HepG2 (cell line): Measurements from ENCODE around the gene POLRMT. TPM values are rescaled to one million over a fixed set of nuclear protein-coding genes. Genes with fewer than 3 reads are reported as not detected.

Source experiments
- ATAC-seq: fragments of 200-7000 bp; cut with Tn5 transposase; 3 replicates; pipeline ENCODE4 v1.9.1; 2020; ENCODE audit warnings: mild to moderate bottlenecking, moderate library complexity
- BruUV-seq: library from RNA; stranded (reverse); fragments of 400-500 nt; replicated peaks from 2 replicates; lab custom pipeline; 2021; lab: Mats Ljungman, UMichigan
- CTCF ChIA-PET: fragments of 300-600 bp; formaldehyde crosslinking; extraction: SDS; loops from one replicate; lab custom pipeline; 2021; ENCODE audit warnings: low total read pairs, inconsistent platforms, low intra/inter-chr PET ratio; lab: Yijun Ruan, JAX
- POLR2A ChIA-PET: fragments of 350-600 bp; sonication (Branson Sonifier 250); formaldehyde crosslinking; loops from one replicate; lab custom pipeline; 2020; ENCODE audit warnings: antibody characterized with exemption, inconsistent platforms; lab: Yijun Ruan, JAX
- DNase-seq: peaks from one replicate; pipeline ENCODE4 v3.0.0-alpha.2; 2015; ENCODE audit warnings: low spot score
- FAIRE-seq: peaks from 3 replicates; lab custom pipeline; 2011; peaks lifted over from hg19 to GRCh38; lab: Jason Lieb, UNC
- H2AFZ ChIP-seq: one replicate; pipeline ENCODE4 v1.6.1; 2011; ENCODE audit warnings: low read length, inconsistent platforms
- H3K27ac ChIP-seq: fragments of 300-600 bp; 3 replicates; pipeline ENCODE4 v1.8.0; 2011; ENCODE audit warnings: mixed run types, mild to moderate bottlenecking, mixed read lengths, low read length, inconsistent platforms; ENCODE audit not compliant: insufficient read depth; ENCODE audit errors: extremely low read length
- H3K27me3 ChIP-seq, 2 experiments: fragments of 200-600 bp in 1 of 2; 2 replicates in 1 of 2; 3 replicates in 1 of 2; pipeline versions ENCODE4 v1.6.0 to v1.8.0; 2011; ENCODE audit warnings: low read length in 2 of 2, mild to moderate bottlenecking in 2 of 2, moderate library complexity in 2 of 2, inconsistent platforms in 1 of 2; ENCODE audit not compliant: insufficient read depth in 2 of 2, control insufficient read depth in 1 of 2
- H3K36me3 ChIP-seq, 2 experiments: fragments of 200-600 bp in 1 of 2; replicated peaks in 1 of 2; 2 replicates in 1 of 2; 3 replicates in 1 of 2; pipeline versions ENCODE4 v1.5.1 to v1.8.0; 2011; ENCODE audit warnings: low read length in 2 of 2, inconsistent platforms in 1 of 2; ENCODE audit not compliant: insufficient read depth in 2 of 2, control insufficient read depth in 1 of 2
- H3K4me1 ChIP-seq: 2 replicates; pipeline ENCODE4 v1.5.1; 2012; ENCODE audit warnings: low read length, inconsistent platforms; ENCODE audit not compliant: insufficient read depth
- H3K4me2 ChIP-seq: 2 replicates; pipeline ENCODE4 v1.6.0; 2011; ENCODE audit warnings: low read depth, low read length, inconsistent platforms
- H3K4me3 ChIP-seq, 3 experiments: fragments of 200-600 bp in 1 of 3; sonication (generic), shearing (Covaris generic) in 1 of 3; replicated peaks in 1 of 3; 2 replicates each; pipeline ENCODE4 v1.5.1; 2011 to 2016; ENCODE audit warnings: low read length in 3 of 3, inconsistent platforms in 2 of 3, low read depth in 2 of 3, mild to moderate bottlenecking in 2 of 3, control low read depth in 1 of 3, mixed read lengths in 1 of 3; ENCODE audit not compliant: insufficient read depth in 1 of 3
- H3K79me2 ChIP-seq: one replicate; pipeline ENCODE4 v1.6.1; 2011; ENCODE audit warnings: low read length, inconsistent platforms; ENCODE audit not compliant: insufficient read depth
- H3K9ac ChIP-seq: 2 replicates; pipeline ENCODE4 v1.6.0; 2011; ENCODE audit warnings: mild to moderate bottlenecking, low read depth, low read length, inconsistent platforms; ENCODE audit not compliant: insufficient read depth
- H3K9me3 ChIP-seq: 2 replicates; pipeline ENCODE4 v1.5.1; 2012; ENCODE audit warnings: mild to moderate bottlenecking, low read length
- H4K20me1 ChIP-seq: 2 replicates; pipeline ENCODE4 v1.6.0; 2011; ENCODE audit warnings: inconsistent platforms, mild to moderate bottlenecking, low read length, moderate library complexity; ENCODE audit not compliant: insufficient read depth
- FOXP1 ChIP-seq, 2 experiments: fragments of 450-650 bp in 1 of 2; IDR thresholded peaks; 2 replicates each; pipeline ENCODE4 v1.6.1; 2017 to 2018; ENCODE audit warnings: antibody characterized with exemption in 1 of 2
- HIVEP1 ChIP-seq: sonication (generic); formaldehyde crosslinking; IDR thresholded peaks from 2 replicates; pipeline ENCODE4 v1.4.0; 2020; ENCODE audit warnings: mild to moderate bottlenecking, missing genetic modification reagents
- ISX ChIP-seq: sonication (generic); formaldehyde crosslinking; conservative IDR thresholded peaks from 2 replicates; pipeline ENCODE4 v1.5.0; 2020; ENCODE audit warnings: missing genetic modification reagents
- MTA3 ChIP-seq: sonication (generic); formaldehyde crosslinking; IDR thresholded peaks from 2 replicates; pipeline ENCODE4 v1.4.0; 2020; ENCODE audit warnings: missing genetic modification reagents
- NCOA5 ChIP-seq: sonication (generic); formaldehyde crosslinking; IDR thresholded peaks from 2 replicates; pipeline ENCODE4 v1.4.0; 2020; ENCODE audit warnings: missing genetic modification reagents
- TEAD3 ChIP-seq: optimal IDR thresholded peaks from 2 replicates; pipeline ENCODE3; 2016; ENCODE audit warnings: borderline replicate concordance
- ZNF30 ChIP-seq: sonication (generic); formaldehyde crosslinking; IDR thresholded peaks from 2 replicates; pipeline ENCODE4 v1.5.0; 2020; ENCODE audit warnings: mild to moderate bottlenecking, missing genetic modification reagents
- ZSCAN20 ChIP-seq: sonication (generic); formaldehyde crosslinking; IDR thresholded peaks from 2 replicates; pipeline ENCODE4 v1.4.0; 2020; ENCODE audit warnings: missing genetic modification reagents, mild to moderate bottlenecking, borderline replicate concordance
- WGBS: methylation state at CpG from one replicate; pipeline ENCODE4 v1.1.6; 2017; ENCODE audit warnings: low lambda C conversion rate; 5-methylcytosine and 5-hydroxymethylcytosine counted together
- in situ Hi-C: cut with HindIII; loops from 2 replicates; pipeline ENCODE4 v1.10.0; 2017; ENCODE audit warnings: low pct_unique_long_range_greater_than_20kb; ENCODE audit not compliant: extremely low pct_ligation_motif_present
- intact Hi-C: fragments of 100-400 bp; cut with micrococcal nuclease; formaldehyde crosslinking; loops from one replicate; pipeline ENCODE4 v1.10.0; 2022; ENCODE audit not compliant: unreplicated experiment
- polyA plus RNA-seq, 8 experiments: library from polyadenylated mRNA; depleted of rRNA in 3 of 8; stranded (reverse) in 7 of 8; unstranded in 1 of 8; fragments of >200 nt; fragmentation: Illumina TruSeq in 4 of 8; extraction: Trizol in 4 of 8; gene quantifications; 2 replicates each; pipeline versions ENCODE4 v1.2.1 to v1.2.3, GENCODE V29; 2011 to 2016; ENCODE audit warnings: low read depth in 4 of 8, missing spikeins in 1 of 8, mixed read lengths in 1 of 8; ENCODE audit not compliant: insufficient read depth in 1 of 8
- total RNA-seq, 5 experiments: library from RNA; depleted of rRNA; stranded (reverse); fragments of >200 nt; fragmentation: Illumina TruSeq; extraction: Trizol; gene quantifications; 2 replicates each; pipeline ENCODE4 v1.2.3, GENCODE V29; 2016; ENCODE audit warnings: low read depth in 1 of 5
- TF ChIP-seq, protein P1 (sequence below): sonication (generic); formaldehyde crosslinking; IDR thresholded peaks from 2 replicates; pipeline ENCODE4 v1.4.0; 2020; ENCODE audit warnings: missing genetic modification reagents, borderline replicate concordance
- TF ChIP-seq, protein P2 (sequence below): sonication (generic); formaldehyde crosslinking; IDR thresholded peaks from 2 replicates; pipeline ENCODE4 v1.4.0; 2020; ENCODE audit warnings: mild to moderate bottlenecking, missing genetic modification reagents
- TF ChIP-seq, protein P3 (sequence below): IDR thresholded peaks from 2 replicates; pipeline ENCODE4 v1.6.1; 2012; ENCODE audit warnings: inconsistent platforms

The POLRMT gene
- total and polyA plus RNA-seq, 2 of the 13 experiments (the other 11 are each of a cell fraction or from before 2014, with no cell fraction given) = 78.0 to 101 TPM

DNA sequence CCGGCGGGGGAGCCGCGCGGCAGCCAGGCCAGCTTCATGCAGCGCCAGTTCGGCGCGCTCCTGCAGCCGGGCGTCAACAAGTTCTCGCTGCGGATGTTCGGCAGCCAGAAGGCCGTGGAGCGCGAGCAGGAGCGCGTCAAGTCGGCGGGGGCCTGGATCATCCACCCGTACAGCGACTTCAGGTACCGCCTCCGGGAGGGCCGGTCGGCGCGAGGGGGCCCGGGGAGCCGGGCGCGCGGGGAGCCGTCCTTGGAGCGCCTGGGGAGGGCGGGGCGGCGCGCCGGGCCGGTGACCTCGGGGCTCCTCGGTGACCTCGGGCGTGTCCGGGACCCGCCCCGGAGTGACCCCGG, 43.0 kb downstream of the POLRMT start:
- CTCF ChIA-PET = no interaction called here
- ATAC-seq = no peak
- H3K4me2 ChIP-seq = peak overlapping the region; percentile 42; the same call in 1 of the 2 replicates

DNA sequence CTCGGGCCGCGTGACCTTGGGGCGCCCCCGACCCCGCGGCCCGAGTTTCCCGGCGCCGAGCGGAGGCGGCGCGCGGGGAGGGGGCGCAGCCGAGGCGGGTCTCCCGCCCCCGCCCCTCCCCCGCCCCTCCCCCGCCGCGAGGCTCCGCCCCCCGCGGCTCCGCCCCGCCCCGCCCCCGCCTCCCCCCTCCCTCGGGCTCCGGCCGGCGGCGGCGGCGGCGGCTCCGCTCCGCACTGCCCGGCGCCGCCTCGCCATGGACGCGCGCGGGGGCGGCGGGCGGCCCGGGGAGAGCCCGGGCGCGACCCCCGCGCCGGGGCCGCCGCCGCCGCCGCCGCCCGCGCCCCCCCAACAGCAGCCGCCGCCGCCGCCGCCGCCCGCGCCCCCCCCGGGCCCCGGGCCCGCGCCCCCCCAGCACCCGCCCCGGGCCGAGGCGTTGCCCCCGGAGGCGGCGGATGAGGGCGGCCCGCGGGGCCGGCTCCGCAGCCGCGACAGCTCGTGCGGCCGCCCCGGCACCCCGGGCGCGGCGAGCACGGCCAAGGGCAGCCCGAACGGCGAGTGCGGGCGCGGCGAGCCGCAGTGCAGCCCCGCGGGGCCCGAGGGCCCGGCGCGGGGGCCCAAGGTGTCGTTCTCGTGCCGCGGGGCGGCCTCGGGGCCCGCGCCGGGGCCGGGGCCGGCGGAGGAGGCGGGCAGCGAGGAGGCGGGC, 43.5 kb downstream of the POLRMT start, which contains the start of gene HCN2:
Gene HCN2 (plus strand): TSS at position 189 of the 703 bp plus-strand sequence. CDS start 65 bp downstream, at position 254.
- FAIRE-seq = no peak
- intact Hi-C loops (loop anchor here (10.0 kb wide), 1 partner anchor 75 kb away; the partner anchor contains the start of gene RNF126), in situ Hi-C loops (loop anchor here (5.0 to 10.0 kb wide), 2 partner anchors 38 to 145 kb away; no protein-coding TSS in a partner anchor)
- Histone ChIP-seq H3K4me2 (peak within 1 kb of the TSS; percentile 55; the same call in 1 of the 2 replicates), H3K27me3 (peaks cover 10 to 63% of the 10 kb centered on the region in 2 experiments), H3K9ac (no peak within 1 kb of the TSS), H4K20me1 (peaks cover 28% of the 10 kb centered on the region), H3K79me2 (no peaks in the 10 kb centered on the region), H3K4me3 (peak within 1 kb of the TSS in 2 of 3 experiments; percentile 29 to 54; a peak in 1 of 6 replicates), H3K27ac (no peak within 1 kb of the TSS), H3K36me3 (no peaks in the 10 kb centered on the region), H2AFZ (no peak within 1 kb of the TSS), H3K9me3 (no peaks in the 10 kb centered on the region), H3K4me1 (peaks cover 35% of the 10 kb centered on the region)
- no peak for DNase-seq
- ATAC-seq = no peak
- no CpG with 5 or more reads among the region's 132 CpGs for WGBS
- ChIA-PET CTCF (no interaction called here), POLR2A (no interaction called here)
- BruUV-seq = no TSS peak
- TF ChIP-seq MTA3 (CRISPR knock-in tag) (no peak), TEAD3 (CRISPR knock-in tag) (no peak), NCOA5 (CRISPR knock-in tag) (no peak), ZNF30 (CRISPR knock-in tag) (no peak), ISX (CRISPR knock-in tag) (no peak)
- TF ChIP-seq, protein P1, sequence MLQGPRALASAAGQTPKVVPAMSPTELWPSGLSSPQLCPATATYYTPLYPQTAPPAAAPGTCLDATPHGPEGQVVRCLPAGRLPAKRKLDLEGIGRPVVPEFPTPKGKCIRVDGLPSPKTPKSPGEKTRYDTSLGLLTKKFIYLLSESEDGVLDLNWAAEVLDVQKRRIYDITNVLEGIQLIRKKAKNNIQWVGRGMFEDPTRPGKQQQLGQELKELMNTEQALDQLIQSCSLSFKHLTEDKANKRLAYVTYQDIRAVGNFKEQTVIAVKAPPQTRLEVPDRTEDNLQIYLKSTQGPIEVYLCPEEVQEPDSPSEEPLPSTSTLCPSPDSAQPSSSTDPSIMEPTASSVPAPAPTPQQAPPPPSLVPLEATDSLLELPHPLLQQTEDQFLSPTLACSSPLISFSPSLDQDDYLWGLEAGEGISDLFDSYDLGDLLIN (CRISPR knock-in tag) = no peak
- TF ChIP-seq, protein P2, sequence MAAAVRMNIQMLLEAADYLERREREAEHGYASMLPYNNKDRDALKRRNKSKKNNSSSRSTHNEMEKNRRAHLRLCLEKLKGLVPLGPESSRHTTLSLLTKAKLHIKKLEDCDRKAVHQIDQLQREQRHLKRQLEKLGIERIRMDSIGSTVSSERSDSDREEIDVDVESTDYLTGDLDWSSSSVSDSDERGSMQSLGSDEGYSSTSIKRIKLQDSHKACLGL (CRISPR knock-in tag) = no peak

More for the DNA sequence above, 43.0 kb downstream of the POLRMT start:
- H3K27ac ChIP-seq = no peak overlapping the region
- no peak overlapping the region for H2AFZ ChIP-seq
- peaks cover 26% of the 10 kb centered on the region; the same call in 1 of the 2 replicates for H4K20me1 ChIP-seq
- H3K27me3 ChIP-seq = peaks cover 10 to 67% of the 10 kb centered on the region in 2 experiments
- H3K79me2 ChIP-seq = no peaks in the 10 kb centered on the region
- no CpG with 5 or more reads among the region's 50 CpGs for WGBS
- in situ Hi-C loops (no loop called here), intact Hi-C loops (no loop called here)
- H3K4me1 ChIP-seq = peaks cover 35% of the 10 kb centered on the region
- DNase-seq (no peak), FAIRE-seq (no peak)
- POLR2A ChIA-PET = no interaction called here
- BruUV-seq = no TSS peak
- H3K36me3 ChIP-seq = no peaks in the 10 kb centered on the region
- no peak for TF ChIP-seq FOXP1 (IDR thresholded peaks at IDR 0.05)
- TF ChIP-seq FOXP1 (CRISPR knock-in tag; IDR thresholded peaks at IDR 0.05) = no peak
- no peak for TF ChIP-seq HIVEP1 (CRISPR knock-in tag)
- no peak for TF ChIP-seq ZSCAN20 (CRISPR knock-in tag)
- TF ChIP-seq, protein P3, sequence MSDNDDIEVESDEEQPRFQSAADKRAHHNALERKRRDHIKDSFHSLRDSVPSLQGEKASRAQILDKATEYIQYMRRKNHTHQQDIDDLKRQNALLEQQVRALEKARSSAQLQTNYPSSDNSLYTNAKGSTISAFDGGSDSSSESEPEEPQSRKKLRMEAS = peak; percentile 52
- H3K4me3 ChIP-seq = peak overlapping the region in 1 of 3 experiments; percentile 16; a peak in 1 of 6 replicates
- H3K9me3 ChIP-seq = no peaks in the 10 kb centered on the region
- no peak overlapping the region for H3K9ac ChIP-seq
